Measurements from ENCODE around the gene SART3.

SART3 gene

GRCh38 chr12:108548954-108549521, 11.9 kb downstream of the SART3 start:
- WGBS: 78% methylated on average over 6 of the region's 7 CpGs
- DNase-seq: no peak
- no peak overlapping the region for H4K91ac ChIP-seq (ENCODE audit: low read length)
- no peak overlapping the region for H2AK5ac ChIP-seq (ENCODE audit: low read length, severe bottlenecking)
- no peak overlapping the region for H2BK15ac ChIP-seq (ENCODE audit: low read depth, poor library complexity, severe bottlenecking)
- no peaks in the 10 kb centered on the region for H3K9me3 ChIP-seq (ENCODE audit: control insufficient read depth, low read length)
- H2BK5ac ChIP-seq (ENCODE audit: low read depth, low read length, poor library complexity, severe bottlenecking): no peak overlapping the region
- no peak overlapping the region for H3K4ac ChIP-seq (ENCODE audit: low read depth in 1 of 2, low read length in 2 of 2)
- H2AFZ ChIP-seq (ENCODE audit: low read depth, low read length): no peak overlapping the region
- H3K23ac ChIP-seq (ENCODE audit: low read length in 2 of 2): no peak overlapping the region
- H3K36me3 ChIP-seq (ENCODE audit: control insufficient read depth in 1 of 2, insufficient read depth in 2 of 2, low read depth in 1 of 2, low read length in 2 of 2): peaks cover 22 to 50% of the 10 kb centered on the region in 2 experiments
- H4K8ac ChIP-seq (ENCODE audit: low read length): no peak overlapping the region
- H3K79me1 ChIP-seq (replicated peaks; ENCODE audit: low read length, poor library complexity, severe bottlenecking): peaks cover 22% of the 10 kb centered on the region
- no peak overlapping the region for H3K27ac ChIP-seq (ENCODE audit: low read length, poor library complexity, severe bottlenecking)
- no peak overlapping the region for H2BK120ac ChIP-seq (ENCODE audit: low read depth, low read length)
- H3K4me2 ChIP-seq (ENCODE audit: low read length, poor library complexity, severe bottlenecking): no peak overlapping the region
- no peaks in the 10 kb centered on the region for H3K4me1 ChIP-seq (ENCODE audit: control insufficient read depth, insufficient read depth, low read depth, low read length)
- no peak overlapping the region for H3K4me3 ChIP-seq (ENCODE audit: insufficient read depth in 1 of 2, low read depth in 1 of 2, low read length in 2 of 2)
- no peak overlapping the region for H3K9ac ChIP-seq (ENCODE audit: low read length)
- no peak overlapping the region for H3K14ac ChIP-seq (ENCODE audit: low read length in 2 of 2)
- no peak overlapping the region for H3K18ac ChIP-seq (ENCODE audit: low read depth in 1 of 2, low read length in 2 of 2)
- no peak overlapping the region for H2BK12ac ChIP-seq (ENCODE audit: low read length in 2 of 2)
- no peaks in the 10 kb centered on the region for H3K27me3 ChIP-seq (ENCODE audit: control insufficient read depth in 1 of 2, insufficient read depth in 1 of 2, low read length in 2 of 2)

GRCh38 chr12:108547686-108548085, 13.3 kb downstream of the SART3 start:
- H3K4ac ChIP-seq (ENCODE audit: low read depth in 1 of 2, low read length in 2 of 2): no peak overlapping the region
- H3K4me2 ChIP-seq (ENCODE audit: low read length, poor library complexity, severe bottlenecking): no peak overlapping the region
- H2BK5ac ChIP-seq (ENCODE audit: low read depth, low read length, poor library complexity, severe bottlenecking): no peak overlapping the region
- H3K36me3 ChIP-seq (ENCODE audit: control insufficient read depth in 1 of 2, insufficient read depth in 2 of 2, low read depth in 1 of 2, low read length in 2 of 2): peaks cover 30 to 63% of the 10 kb centered on the region in 2 experiments
- peaks cover 29% of the 10 kb centered on the region for H3K79me1 ChIP-seq (replicated peaks; ENCODE audit: low read length, poor library complexity, severe bottlenecking)
- H3K27ac ChIP-seq (ENCODE audit: low read length, poor library complexity, severe bottlenecking): no peak overlapping the region
- no peaks in the 10 kb centered on the region for H3K4me1 ChIP-seq (ENCODE audit: control insufficient read depth, insufficient read depth, low read depth, low read length)
- H2BK12ac ChIP-seq (ENCODE audit: low read length in 2 of 2): no peak overlapping the region
- no peak overlapping the region for H2AFZ ChIP-seq (ENCODE audit: low read depth, low read length)
- no peaks in the 10 kb centered on the region for H3K9me3 ChIP-seq (ENCODE audit: control insufficient read depth, low read length)
- no peak overlapping the region for H4K8ac ChIP-seq (ENCODE audit: low read length)
- no peak overlapping the region for H3K18ac ChIP-seq (ENCODE audit: low read depth in 1 of 2, low read length in 2 of 2)
- no peak overlapping the region for H4K91ac ChIP-seq (ENCODE audit: low read length)
- H3K4me3 ChIP-seq (ENCODE audit: insufficient read depth in 1 of 2, low read depth in 1 of 2, low read length in 2 of 2): no peak overlapping the region
- H3K23ac ChIP-seq (ENCODE audit: low read length in 2 of 2): no peak overlapping the region
- no peak overlapping the region for H2AK5ac ChIP-seq (ENCODE audit: low read length, severe bottlenecking)
- H2BK15ac ChIP-seq (ENCODE audit: low read depth, poor library complexity, severe bottlenecking): no peak overlapping the region
- no peak overlapping the region for H3K9ac ChIP-seq (ENCODE audit: low read length)
- no peak for DNase-seq
- 94% methylated on average over 9 of the region's 9 CpGs for WGBS
- no peak overlapping the region for H3K14ac ChIP-seq (ENCODE audit: low read length in 2 of 2)
- H2BK120ac ChIP-seq (ENCODE audit: low read depth, low read length): no peak overlapping the region
- no peaks in the 10 kb centered on the region for H3K27me3 ChIP-seq (ENCODE audit: control insufficient read depth in 1 of 2, insufficient read depth in 1 of 2, low read length in 2 of 2)

GRCh38 chr12:108543652-108544051, 17.3 kb downstream of the SART3 start:
- Histone ChIP-seq H3K4me3 (ENCODE audit: insufficient read depth in 1 of 2, low read depth in 1 of 2, low read length in 2 of 2) (no peak overlapping the region), H2BK15ac (ENCODE audit: low read depth, poor library complexity, severe bottlenecking) (no peak overlapping the region), H3K79me1 (replicated peaks; ENCODE audit: low read length, poor library complexity, severe bottlenecking) (peaks cover 32% of the 10 kb centered on the region), H2BK5ac (ENCODE audit: low read depth, low read length, poor library complexity, severe bottlenecking) (no peak overlapping the region), H3K27ac (ENCODE audit: low read length, poor library complexity, severe bottlenecking) (no peak overlapping the region), H3K9ac (ENCODE audit: low read length) (no peak overlapping the region), H3K27me3 (ENCODE audit: control insufficient read depth in 1 of 2, insufficient read depth in 1 of 2, low read length in 2 of 2) (no peaks in the 10 kb centered on the region), H4K91ac (ENCODE audit: low read length) (no peak overlapping the region), H3K4ac (ENCODE audit: low read depth in 1 of 2, low read length in 2 of 2) (no peak overlapping the region), H3K23ac (ENCODE audit: low read length in 2 of 2) (no peak overlapping the region), H2AK5ac (ENCODE audit: low read length, severe bottlenecking) (no peak overlapping the region), H3K14ac (ENCODE audit: low read length in 2 of 2) (no peak overlapping the region), H2AFZ (ENCODE audit: low read depth, low read length) (no peak overlapping the region), H4K8ac (ENCODE audit: low read length) (no peak overlapping the region), H3K36me3 (ENCODE audit: control insufficient read depth in 1 of 2, insufficient read depth in 2 of 2, low read depth in 1 of 2, low read length in 2 of 2) (peaks cover 33 to 73% of the 10 kb centered on the region in 2 experiments), H3K4me2 (ENCODE audit: low read length, poor library complexity, severe bottlenecking) (no peak overlapping the region), H3K18ac (ENCODE audit: low read depth in 1 of 2, low read length in 2 of 2) (no peak overlapping the region), H2BK120ac (ENCODE audit: low read depth, low read length) (no peak overlapping the region), H3K4me1 (ENCODE audit: control insufficient read depth, insufficient read depth, low read depth, low read length) (no peaks in the 10 kb centered on the region), H2BK12ac (ENCODE audit: low read length in 2 of 2) (no peak overlapping the region), H3K9me3 (ENCODE audit: control insufficient read depth, low read length) (no peaks in the 10 kb centered on the region)
- DNase-seq: no peak
- whole genome bisulfite sequencing: 98% methylated on average over 3 of the region's 3 CpGs

GRCh38 chr12:108542320-108542719, 18.7 kb downstream of the SART3 start:
- H3K9ac ChIP-seq (ENCODE audit: low read length): no peak overlapping the region
- H2BK120ac ChIP-seq (ENCODE audit: low read depth, low read length): no peak overlapping the region
- H3K4ac ChIP-seq (ENCODE audit: low read depth in 1 of 2, low read length in 2 of 2): no peak overlapping the region
- no peaks in the 10 kb centered on the region for H3K9me3 ChIP-seq (ENCODE audit: control insufficient read depth, low read length)
- no peak overlapping the region for H2BK15ac ChIP-seq (ENCODE audit: low read depth, poor library complexity, severe bottlenecking)
- H2BK12ac ChIP-seq (ENCODE audit: low read length in 2 of 2): no peak overlapping the region
- no peak overlapping the region for H3K4me3 ChIP-seq (ENCODE audit: insufficient read depth in 1 of 2, low read depth in 1 of 2, low read length in 2 of 2)
- H2BK5ac ChIP-seq (ENCODE audit: low read depth, low read length, poor library complexity, severe bottlenecking): no peak overlapping the region
- no peak overlapping the region for H2AFZ ChIP-seq (ENCODE audit: low read depth, low read length)
- H3K27ac ChIP-seq (ENCODE audit: low read length, poor library complexity, severe bottlenecking): no peak overlapping the region
- no peak overlapping the region for H3K23ac ChIP-seq (ENCODE audit: low read length in 2 of 2)
- no peak overlapping the region for H2AK5ac ChIP-seq (ENCODE audit: low read length, severe bottlenecking)
- H3K18ac ChIP-seq (ENCODE audit: low read depth in 1 of 2, low read length in 2 of 2): no peak overlapping the region
- H3K36me3 ChIP-seq (ENCODE audit: control insufficient read depth in 1 of 2, insufficient read depth in 2 of 2, low read depth in 1 of 2, low read length in 2 of 2): peaks cover 29 to 73% of the 10 kb centered on the region in 2 experiments
- peaks cover 32% of the 10 kb centered on the region for H3K79me1 ChIP-seq (replicated peaks; ENCODE audit: low read length, poor library complexity, severe bottlenecking)
- H3K14ac ChIP-seq (ENCODE audit: low read length in 2 of 2): no peak overlapping the region
- no peak overlapping the region for H4K8ac ChIP-seq (ENCODE audit: low read length)
- H3K4me1 ChIP-seq (ENCODE audit: control insufficient read depth, insufficient read depth, low read depth, low read length): no peaks in the 10 kb centered on the region
- WGBS: 99% methylated on average over 4 of the region's 4 CpGs
- no peaks in the 10 kb centered on the region for H3K27me3 ChIP-seq (ENCODE audit: control insufficient read depth in 1 of 2, insufficient read depth in 1 of 2, low read length in 2 of 2)
- DNase-seq: no peak
- H4K91ac ChIP-seq (ENCODE audit: low read length): no peak overlapping the region
- H3K4me2 ChIP-seq (ENCODE audit: low read length, poor library complexity, severe bottlenecking): no peak overlapping the region
